Liver (tissue), 9 donors: ENCODE data around the gene GBX1. TPM values are rescaled to one million over a fixed set of nuclear protein-coding genes. Genes with fewer than 3 reads are reported as not detected.

Source experiments
- DNase-seq: peaks from one replicate; pipeline ENCODE4 v3.0.0-alpha.2; 2017; ENCODE audit warnings: low spot score
- H3K27ac ChIP-seq, 2 donors: one replicate each; pipeline ENCODE4 v1.7.0; 2013; ENCODE audit warnings: inconsistent platforms in 2 of 2, low read length in 2 of 2, control low read depth in 1 of 2, low read depth in 1 of 2, mild to moderate bottlenecking in 1 of 2
- H3K27me3 ChIP-seq, 4 donors: one replicate each; pipeline versions ENCODE4 v1.6.1 to v1.7.0; 2013; ENCODE audit warnings: low read length in 3 of 4, inconsistent platforms in 1 of 4, mild to moderate bottlenecking in 1 of 4, moderate library complexity in 1 of 4; ENCODE audit not compliant: control insufficient read depth in 4 of 4, insufficient read depth in 4 of 4
- H3K36me3 ChIP-seq, 4 donors: one replicate each; pipeline versions ENCODE4 v1.6.1 to v1.7.0; 2013; ENCODE audit warnings: low read length in 3 of 4, mild to moderate bottlenecking in 3 of 4, low read depth in 1 of 4, moderate library complexity in 1 of 4; ENCODE audit not compliant: control insufficient read depth in 4 of 4, insufficient read depth in 3 of 4
- H3K4me1 ChIP-seq, 4 donors: one replicate each; pipeline versions ENCODE4 v1.6.1 to v1.7.0; 2013; ENCODE audit warnings: low read length in 3 of 4, mild to moderate bottlenecking in 3 of 4, moderate library complexity in 1 of 4; ENCODE audit not compliant: control insufficient read depth in 4 of 4, insufficient read depth in 4 of 4
- H3K4me3 ChIP-seq, 3 donors: one replicate each; pipeline versions ENCODE4 v1.6.1 to v1.7.0; 2013; ENCODE audit warnings: low read length in 3 of 3, control low read depth in 1 of 3, low read depth in 1 of 3, mild to moderate bottlenecking in 1 of 3
- H3K9ac ChIP-seq, 2 donors: one replicate each; pipeline ENCODE4 v1.7.0; 2013; ENCODE audit warnings: low read length in 2 of 2, mild to moderate bottlenecking in 2 of 2, moderate library complexity in 2 of 2, control low read depth in 1 of 2, low read depth in 1 of 2
- H3K9me3 ChIP-seq, 4 donors: one replicate each; pipeline versions ENCODE4 v1.6.1 to v1.7.0; 2013; ENCODE audit warnings: low read length in 3 of 4; ENCODE audit not compliant: control insufficient read depth in 4 of 4
- ATF3 ChIP-seq: IDR thresholded peaks from 2 replicates; pipeline ENCODE4 v1.6.1; 2016; ENCODE audit warnings: antibody characterized with exemption
- CTCF ChIP-seq: fragments of 150-350 bp; IDR thresholded peaks from 2 replicates; pipeline ENCODE4 v1.5.1; 2017; ENCODE audit warnings: improper control_type of control experiment, low read depth, low read length; ENCODE audit not compliant: missing input control
- EGR1 ChIP-seq, 2 donors: IDR thresholded peaks; 2 replicates each; pipeline ENCODE4 v1.6.1; 2016 to 2018; ENCODE audit warnings: antibody characterized with exemption in 2 of 2, low read depth in 2 of 2
- FOXA1 ChIP-seq: IDR thresholded peaks from 2 replicates; pipeline ENCODE4 v1.6.1; 2016; ENCODE audit warnings: antibody characterized with exemption
- FOXA2 ChIP-seq: IDR thresholded peaks from 2 replicates; pipeline ENCODE4 v1.6.1; 2016; ENCODE audit warnings: antibody characterized with exemption
- HNF4A ChIP-seq, 2 donors: conservative IDR thresholded peaks; 2 replicates each; pipeline ENCODE4 v1.6.1; 2016; ENCODE audit warnings: antibody characterized with exemption in 2 of 2, mild to moderate bottlenecking in 2 of 2
- HNF4G ChIP-seq: IDR thresholded peaks from 2 replicates; pipeline ENCODE4 v1.6.1; 2016; ENCODE audit warnings: antibody characterized with exemption
- JUND ChIP-seq, 2 donors: IDR thresholded peaks; 2 replicates each; pipeline ENCODE4 v1.6.1; 2016; ENCODE audit warnings: antibody characterized with exemption in 2 of 2
- RAD21 ChIP-seq, 2 donors: IDR thresholded peaks; 2 replicates each; pipeline ENCODE4 v1.6.1; 2016; ENCODE audit warnings: antibody characterized with exemption in 2 of 2, mild to moderate bottlenecking in 2 of 2
- REST ChIP-seq: IDR thresholded peaks from 2 replicates; pipeline ENCODE4 v1.6.1; 2016; ENCODE audit warnings: antibody characterized with exemption, mild to moderate bottlenecking
- RXRA ChIP-seq, 2 donors: IDR thresholded peaks; 2 replicates each; pipeline ENCODE4 v1.6.1; 2017 to 2018; ENCODE audit warnings: antibody characterized with exemption in 2 of 2, mild to moderate bottlenecking in 1 of 2
- SP1 ChIP-seq: IDR thresholded peaks from 2 replicates; pipeline ENCODE4 v1.6.1; 2018; ENCODE audit warnings: antibody characterized with exemption, mild to moderate bottlenecking
- TAF1 ChIP-seq: conservative IDR thresholded peaks from 2 replicates; pipeline ENCODE4 v1.6.1; 2016; ENCODE audit warnings: antibody characterized with exemption, mild to moderate bottlenecking
- YY1 ChIP-seq: IDR thresholded peaks from 2 replicates; pipeline ENCODE4 v1.6.1; 2016; ENCODE audit warnings: antibody characterized with exemption, mild to moderate bottlenecking
- ZBTB33 ChIP-seq: IDR thresholded peaks from 2 replicates; pipeline ENCODE4 v1.6.1; 2016; ENCODE audit warnings: antibody characterized with exemption
- WGBS: extraction: QIAGEN DNeasy Blood & Tissue Kit; methylation state at CpG from one replicate; pipeline ENCODE4 v1.1.7; 2013; 5-methylcytosine and 5-hydroxymethylcytosine counted together
- polyA plus RNA-seq, 2 donors: library from polyadenylated mRNA; stranded (reverse) in 1 of 2; unstranded in 1 of 2; fragments of 200-250 nt in 1 of 2; fragments of >200 nt in 1 of 2; fragmentation: Nextera tagmentation in 1 of 2; extraction: Ambion mirVana in 1 of 2; gene quantifications; one replicate each; pipeline versions ENCODE4 v1.2.1 to v1.2.3, GENCODE V29; 2013 to 2015
- total RNA-seq, 2 donors: library from RNA; depleted of rRNA; stranded (reverse); fragments of >200 nt; gene quantifications; one replicate each; pipeline ENCODE4 v1.2.3, GENCODE V29; 2014
- donor health status: healthy.
- donor health status: healthy.
- donor health status: healthy.
- donor health status: healthy.
- donor health status: healthy.

The GBX1 gene
- total and polyA plus RNA-seq, 4 donors, result not detected

- 98% methylated on average over 5 of the region's 5 CpGs for WGBS
Measured at GRCh38 chr7:151135525-151135845, 32.0 kb downstream of the GBX1 start.

GRCh38 chr7:151134743-151135524 lies 32.6 kb downstream of the GBX1 start:
- no peak for DNase-seq
- H3K9me3 ChIP-seq, result no peaks in the 10 kb centered on the region
- H3K36me3 ChIP-seq, result peaks cover 19 to 73% (median 29%) of the 10 kb centered on the region in 4 donors
- no peak overlapping the region for H3K27ac ChIP-seq
- no peak overlapping the region for H3K9ac ChIP-seq
- no peak for TF ChIP-seq FOXA2
- TF ChIP-seq REST, result no peak
- TF ChIP-seq HNF4G, result no peak
- no peak for TF ChIP-seq FOXA1
- TF ChIP-seq HNF4A (conservative IDR thresholded peaks at IDR 0.05), result no peak
- TF ChIP-seq CTCF, result no peak
- no peaks in the 10 kb centered on the region for H3K27me3 ChIP-seq
- H3K4me3 ChIP-seq, result no peak overlapping the region
- WGBS, result 96% methylated on average over 14 of the region's 14 CpGs
- no peaks in the 10 kb centered on the region for H3K4me1 ChIP-seq

More at GRCh38 chr7:151135525-151135845, 32.0 kb downstream of the GBX1 start:
- H3K27me3 ChIP-seq, result no peaks in the 10 kb centered on the region
- no peaks in the 10 kb centered on the region for H3K9me3 ChIP-seq
- H3K27ac ChIP-seq, result no peak overlapping the region
- no peaks in the 10 kb centered on the region for H3K4me1 ChIP-seq
- TF ChIP-seq HNF4A (conservative IDR thresholded peaks at IDR 0.05), result no peak
- TF ChIP-seq EGR1 (IDR thresholded peaks at IDR 0.05; ENCODE audit: low read depth in 2 of 2), result no peak
- no peak for TF ChIP-seq RAD21 (IDR thresholded peaks at IDR 0.05)
- no peak for TF ChIP-seq REST
- TF ChIP-seq FOXA1, result no peak
- TF ChIP-seq RXRA (IDR thresholded peaks at IDR 0.05), result no peak
- TF ChIP-seq ATF3, result no peak
- TF ChIP-seq ZBTB33, result no peak
- TF ChIP-seq TAF1, result no peak
- no peak for TF ChIP-seq JUND (IDR thresholded peaks at IDR 0.05)
- TF ChIP-seq SP1, result no peak
- TF ChIP-seq YY1, result no peak
- no peak overlapping the region for H3K9ac ChIP-seq
- no peak for DNase-seq
- peaks cover 19 to 71% (median 27%) of the 10 kb centered on the region in 4 donors for H3K36me3 ChIP-seq
- no peak overlapping the region for H3K4me3 ChIP-seq
